GM10847 (cell line): ENCODE measurements around the gene RNF13.

Experiments
- POLR2A ChIP-seq: IDR thresholded peaks from 2 replicates; pipeline ENCODE4 v1.6.1; 2011; ENCODE audit not compliant: insufficient read length; ENCODE audit errors: extremely low read depth

Gene RNF13

DNA sequence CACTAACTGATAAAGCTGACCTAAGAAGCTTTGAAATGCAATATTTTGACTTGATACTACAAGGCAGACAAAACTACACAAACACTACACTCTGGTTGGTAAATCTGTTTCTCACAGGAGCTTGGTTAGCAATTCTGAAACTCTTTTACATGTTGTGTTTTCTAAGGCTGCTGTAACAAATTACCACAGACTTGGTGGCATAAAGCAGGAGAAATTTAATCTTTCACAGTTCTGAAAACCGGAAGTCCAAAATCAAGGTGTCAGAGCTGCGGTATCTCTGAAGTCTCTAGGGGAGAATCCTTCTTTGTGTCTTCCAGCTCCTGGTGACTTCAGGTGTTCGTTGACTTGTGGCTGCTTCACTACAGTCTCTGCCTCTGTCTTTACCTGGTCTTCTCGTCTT lies 170.6 kb downstream of the RNF13 start:
- no peak for TF ChIP-seq POLR2A

DNA sequence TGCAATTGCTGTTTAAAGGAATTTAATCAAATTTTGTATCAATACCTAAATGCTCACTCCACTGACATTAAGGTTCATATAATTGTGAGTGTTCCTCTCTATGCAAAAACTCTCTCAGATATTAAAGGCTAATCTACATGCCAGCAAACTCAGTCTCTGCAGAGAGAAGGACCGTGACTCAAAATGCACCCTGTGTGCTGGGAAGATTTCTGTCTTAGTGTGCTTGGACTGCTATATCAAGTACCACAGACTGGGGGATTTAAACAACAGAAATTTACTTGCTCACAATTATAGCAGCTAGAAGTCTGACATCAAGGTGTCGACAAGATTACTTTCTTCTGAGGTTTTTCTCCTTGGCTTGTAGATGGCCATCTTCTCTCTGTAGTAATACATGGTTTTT lies 176.3 kb downstream of the RNF13 start:
- TF ChIP-seq POLR2A, result no peak

DNA sequence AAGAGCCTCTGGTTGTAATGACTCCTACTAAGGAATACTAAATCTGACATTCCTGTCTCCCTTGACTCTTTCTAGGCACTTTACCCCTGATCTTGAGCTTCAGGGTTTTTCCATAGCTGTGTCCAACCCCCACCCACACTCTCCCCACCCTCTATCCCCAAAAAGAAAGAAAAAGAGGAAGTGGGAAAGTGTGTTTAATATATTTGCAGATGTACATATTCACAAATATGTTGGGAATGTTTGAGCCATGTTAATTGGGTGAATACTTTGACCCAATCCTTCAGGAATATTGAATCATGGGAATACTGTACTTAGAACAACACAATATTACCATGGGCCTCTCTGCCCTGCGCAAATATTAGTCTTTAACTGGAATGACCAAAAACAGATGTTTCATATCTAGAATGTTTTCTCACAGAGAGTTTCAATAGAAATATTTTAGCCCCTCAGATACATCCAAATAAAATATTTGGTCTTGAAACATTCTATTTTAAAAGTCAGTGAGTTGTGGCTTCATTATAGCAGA lies 177.5 kb downstream of the RNF13 start:
- TF ChIP-seq POLR2A, result no peak

DNA sequence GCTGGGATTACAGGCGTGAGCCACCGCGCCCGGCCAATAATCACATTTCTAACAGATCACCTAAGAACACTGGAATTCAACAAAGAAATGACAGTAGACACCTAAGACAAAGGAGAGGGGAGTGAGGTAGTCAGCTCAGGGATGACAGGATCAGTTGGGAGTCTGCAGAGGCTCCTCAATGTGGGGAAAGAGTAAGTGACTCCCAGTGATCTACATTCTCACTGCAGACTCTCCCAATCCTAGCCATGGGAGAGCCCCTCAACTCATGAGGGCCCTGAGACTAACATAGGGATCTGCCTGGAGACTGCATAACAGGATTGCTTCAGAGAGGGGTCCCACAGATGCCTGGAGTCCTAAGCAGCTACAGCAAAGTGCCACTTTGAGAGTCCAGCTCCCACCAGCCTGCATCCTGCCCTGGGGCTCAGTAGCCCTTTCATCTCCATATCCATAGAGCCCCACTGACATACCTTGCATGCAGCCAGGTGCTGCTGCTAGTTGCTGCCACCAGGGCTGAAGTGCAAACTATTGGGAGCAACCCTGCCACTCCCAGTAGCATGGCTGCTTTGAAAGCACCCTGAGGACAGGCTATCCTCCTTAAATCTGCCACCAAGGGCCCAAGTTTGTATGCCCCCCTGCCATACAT lies 179.5 kb downstream of the RNF13 start:
- TF ChIP-seq POLR2A, result no peak

DNA sequence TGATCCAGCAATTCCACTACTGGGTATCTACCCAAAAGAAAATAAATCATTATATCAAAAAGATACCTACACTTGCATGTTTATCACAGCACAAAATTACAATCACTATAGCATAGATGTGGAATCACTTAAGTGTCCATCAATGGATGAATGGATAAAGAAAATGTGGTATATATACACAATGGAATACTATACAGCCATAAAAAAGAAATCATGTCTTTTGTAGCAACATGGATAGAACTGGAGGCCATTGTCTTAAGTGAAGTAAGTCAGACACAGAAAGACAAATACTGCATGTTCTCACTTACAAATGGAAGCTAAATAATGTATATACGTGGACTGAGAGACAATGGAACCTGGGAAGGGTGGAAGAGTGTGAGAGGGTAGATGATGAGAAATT lies 185.9 kb downstream of the RNF13 start:
- TF ChIP-seq POLR2A, result no peak

DNA sequence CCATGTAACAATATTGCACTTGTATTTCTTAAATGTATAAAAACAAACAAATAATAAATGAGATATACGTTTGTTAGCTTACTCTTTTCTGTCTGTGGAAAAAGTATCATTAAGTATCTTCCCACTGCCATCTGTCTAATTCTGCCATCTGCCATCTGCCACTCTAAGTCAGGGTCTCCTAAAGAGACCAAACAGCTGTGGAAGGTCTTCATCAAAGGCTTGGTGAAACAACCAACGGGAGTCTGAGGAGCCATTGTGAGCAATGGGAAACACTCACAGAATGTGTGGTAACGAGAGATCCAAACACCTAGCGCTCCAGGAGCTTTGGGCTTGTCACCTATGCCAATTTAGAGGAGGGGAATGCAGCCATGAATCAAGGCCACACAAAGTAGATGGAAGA lies 186.4 kb downstream of the RNF13 start:
- no peak for TF ChIP-seq POLR2A

DNA sequence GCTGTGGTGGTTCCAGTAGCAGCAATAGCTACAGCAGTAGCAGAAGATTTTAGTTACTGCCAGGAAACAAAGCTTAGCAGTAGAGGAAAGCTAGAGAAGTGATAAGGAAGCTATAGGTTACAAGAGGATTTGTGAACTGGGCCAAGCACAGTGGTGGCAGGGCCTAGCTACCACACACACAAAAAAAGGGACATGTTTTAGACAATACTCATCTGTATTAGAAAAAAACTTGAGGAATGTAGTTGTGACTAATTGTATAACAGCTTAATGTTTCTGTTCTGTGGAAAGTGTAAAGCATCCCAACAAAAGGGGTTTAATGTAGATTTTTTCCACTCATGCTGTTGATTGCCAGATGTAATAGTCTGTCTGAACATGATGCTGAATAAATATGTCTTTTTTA lies 187.6 kb downstream of the RNF13 start:
- TF ChIP-seq POLR2A, result no peak

DNA sequence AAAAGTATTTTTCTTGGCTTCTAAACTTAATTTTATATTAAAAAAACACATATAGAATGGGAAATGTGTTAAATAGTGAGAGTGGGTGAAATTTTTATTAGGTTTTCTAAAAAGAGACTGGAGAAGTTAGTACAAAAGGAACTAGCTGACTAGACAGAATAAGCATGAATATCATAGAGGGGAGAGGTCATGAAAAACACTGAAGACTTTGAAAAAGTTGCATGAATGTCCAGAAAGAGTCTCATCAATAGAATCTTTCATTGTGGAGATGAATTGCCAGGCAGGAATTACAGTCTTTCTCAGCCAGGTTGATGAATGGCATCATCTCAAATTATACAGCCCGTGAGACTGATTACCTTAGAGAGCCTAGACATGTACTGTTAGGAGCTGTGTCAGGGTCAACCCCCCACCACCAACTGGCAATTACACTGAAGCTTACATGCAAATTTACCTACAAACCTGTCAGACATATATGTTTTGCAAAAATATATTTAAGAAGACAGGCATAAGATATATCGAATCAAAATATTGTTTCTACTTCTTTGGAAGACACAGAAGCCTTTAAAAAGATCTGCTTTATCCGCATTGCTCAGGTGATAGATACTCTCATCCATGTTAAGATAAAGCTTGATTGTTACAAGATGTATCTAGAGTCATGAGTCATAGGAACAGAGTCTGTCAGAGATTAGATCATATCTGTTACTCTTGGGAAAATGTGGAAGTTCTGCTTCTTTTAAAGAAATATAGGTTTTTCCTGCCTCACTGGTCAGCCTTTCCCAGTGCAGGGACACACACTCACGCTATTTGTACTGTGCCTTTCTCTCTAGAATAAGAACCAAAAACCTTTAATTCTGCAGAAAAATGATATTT lies 192.5 kb downstream of the RNF13 start:
- TF ChIP-seq POLR2A, result no peak

DNA sequence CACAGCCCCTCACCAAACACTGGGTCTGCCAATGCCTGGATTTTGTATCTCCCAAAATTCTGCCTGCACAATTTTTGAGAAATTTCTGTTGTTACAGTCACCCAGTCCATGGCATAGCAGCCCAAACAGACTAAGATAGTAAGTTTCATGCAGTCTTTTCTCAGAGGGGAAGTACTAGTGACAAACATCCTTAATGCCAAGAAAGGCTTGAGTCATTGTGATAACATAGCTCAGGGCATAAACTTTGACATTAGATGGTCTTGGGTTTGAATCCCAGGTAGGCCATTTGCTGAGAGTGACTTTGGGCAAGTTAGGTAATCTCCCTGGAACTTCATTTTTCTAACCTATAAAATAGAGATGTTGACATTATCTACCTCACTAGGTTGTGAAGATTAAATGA lies 193.8 kb downstream of the RNF13 start:
- no peak for TF ChIP-seq POLR2A
